ENCODE data around the gene PRDM16. TPM values are rescaled to one million over a fixed set of nuclear protein-coding genes. Genes with fewer than 3 reads are reported as not detected.

The PRDM16 gene
- total RNA-seq, 1 donor from 2014 or later: 12.9 TPM

DNA sequence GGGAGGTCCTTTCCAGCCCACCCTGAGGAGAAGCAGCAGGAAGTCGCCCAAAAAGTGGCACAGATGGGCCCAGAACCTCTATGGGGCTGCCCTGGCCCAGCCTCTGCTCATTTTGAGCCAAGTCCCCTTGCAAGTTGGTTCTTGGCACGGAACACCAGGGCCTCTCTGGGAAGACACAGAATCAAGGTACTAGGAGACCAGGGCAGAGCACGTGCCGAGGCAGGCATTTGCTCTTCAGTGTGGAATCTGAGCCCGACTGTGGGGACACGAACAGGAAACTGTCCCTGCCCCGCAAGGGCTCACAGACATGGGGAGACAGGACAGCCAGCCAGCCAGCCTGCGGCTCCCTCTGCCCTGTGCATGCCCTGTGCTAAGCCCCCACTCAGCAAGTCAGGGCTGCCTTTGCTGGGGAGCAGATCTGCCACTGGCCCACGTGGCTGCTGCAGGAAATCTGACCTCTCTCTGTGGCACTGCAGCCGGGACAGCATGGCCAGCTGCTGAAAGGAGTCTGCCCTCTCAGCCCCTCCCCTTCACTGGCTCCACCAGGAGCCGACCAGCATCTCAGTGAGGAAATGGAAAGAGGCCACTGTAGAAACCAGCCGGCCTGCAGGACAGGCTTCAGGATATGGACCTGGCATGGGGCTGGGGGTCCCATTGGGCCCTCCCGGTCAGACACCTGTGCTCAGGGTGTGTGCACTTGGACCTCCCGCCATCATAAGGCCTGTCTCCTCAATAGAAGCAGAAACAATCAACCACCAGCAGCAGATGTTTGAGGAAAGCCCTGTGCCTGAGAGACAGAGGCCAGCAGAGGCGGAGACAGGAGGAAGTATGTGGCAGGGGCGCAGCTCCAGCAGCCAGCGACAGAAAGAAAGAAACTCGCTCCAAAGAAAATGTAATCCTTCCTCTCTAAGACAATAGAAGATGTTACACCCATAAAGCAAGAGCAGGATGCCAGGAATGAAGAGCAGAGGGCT, 389.2 kb downstream of the PRDM16 start:
- intact Hi-C loops (cut with DNase I): no loop called here
- no peak for DNase-seq (ENCODE audit: low spot score)

GRCh38 chr1:3459051-3459908, 390.3 kb downstream of the PRDM16 start:
- no peak for DNase-seq (ENCODE audit: low spot score)
- intact Hi-C loops (cut with DNase I): no loop called here

GRCh38 chr1:3459940-3460671, 391.1 kb downstream of the PRDM16 start:
- DNase-seq (ENCODE audit: low spot score): no peak
- intact Hi-C loops (cut with DNase I): no loop called here

GRCh38 chr1:3460672-3461131, 391.7 kb downstream of the PRDM16 start:
- DNase-seq (ENCODE audit: low spot score): no peak
- intact Hi-C loops (cut with DNase I): no loop called here

DNA sequence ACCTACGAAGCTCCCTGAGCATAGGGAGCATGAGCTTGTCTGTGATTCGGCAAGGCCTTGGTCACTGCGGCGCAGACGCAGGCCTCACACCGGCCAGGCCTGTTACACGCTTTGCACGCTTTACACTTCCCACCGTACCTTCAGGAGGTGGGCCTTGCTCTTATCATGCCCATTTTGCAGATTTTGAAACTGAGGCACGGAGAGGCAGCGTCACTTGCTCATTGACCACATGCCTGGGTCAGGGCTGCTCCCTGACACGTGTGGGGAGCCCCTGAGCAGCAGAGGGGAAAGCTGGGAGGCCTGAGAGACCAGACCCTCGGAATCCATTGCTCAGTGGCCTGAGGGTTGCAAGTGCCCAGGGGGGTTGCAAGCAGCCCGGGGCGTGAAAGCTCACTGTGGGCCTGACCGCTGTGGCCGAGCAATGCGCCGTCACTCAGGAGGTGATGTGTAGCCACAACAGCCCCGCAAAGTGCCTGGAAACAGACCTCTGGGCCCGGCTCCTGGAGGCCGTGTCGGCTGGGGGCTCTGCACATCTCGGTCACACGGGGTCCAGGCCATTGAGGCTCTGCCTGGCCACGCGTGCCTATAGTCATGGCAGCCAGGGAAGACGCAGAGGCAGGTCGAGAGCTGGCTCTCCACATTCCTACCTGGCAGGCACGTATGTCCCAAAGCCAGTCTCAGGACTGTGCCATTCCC, 392.4 kb downstream of the PRDM16 start:
- intact Hi-C loops (cut with DNase I): no loop called here
- DNase-seq (ENCODE audit: low spot score): no peak

DNA sequence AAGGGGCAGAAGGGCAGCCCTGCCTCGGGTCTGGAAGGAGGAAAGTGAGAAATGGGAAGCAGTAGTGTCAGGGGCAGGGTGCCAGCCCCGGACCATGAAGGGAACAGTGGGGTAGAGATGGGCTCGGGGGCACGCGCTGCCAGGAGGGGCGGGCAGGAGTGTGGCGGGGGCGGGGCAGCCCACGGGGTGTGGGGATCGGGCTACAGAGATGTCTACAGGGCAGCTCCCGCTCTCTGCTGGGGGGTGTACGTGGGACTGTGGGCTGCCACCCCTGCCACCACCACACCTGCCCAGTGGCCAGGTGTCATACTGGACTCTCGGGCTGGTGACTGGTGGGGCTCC, 392.9 kb downstream of the PRDM16 start:
- no peak for DNase-seq (ENCODE audit: low spot score)
- intact Hi-C loops (cut with DNase I): no loop called here

GRCh38 chr1:3462356-3463012, 393.5 kb downstream of the PRDM16 start:
- DNase-seq (ENCODE audit: low spot score): no peak
- intact Hi-C loops (cut with DNase I): no loop called here

GRCh38 chr1:3463013-3463385, 394.0 kb downstream of the PRDM16 start:
- intact Hi-C loops (cut with DNase I): no loop called here
- DNase-seq (ENCODE audit: low spot score): no peak

DNA sequence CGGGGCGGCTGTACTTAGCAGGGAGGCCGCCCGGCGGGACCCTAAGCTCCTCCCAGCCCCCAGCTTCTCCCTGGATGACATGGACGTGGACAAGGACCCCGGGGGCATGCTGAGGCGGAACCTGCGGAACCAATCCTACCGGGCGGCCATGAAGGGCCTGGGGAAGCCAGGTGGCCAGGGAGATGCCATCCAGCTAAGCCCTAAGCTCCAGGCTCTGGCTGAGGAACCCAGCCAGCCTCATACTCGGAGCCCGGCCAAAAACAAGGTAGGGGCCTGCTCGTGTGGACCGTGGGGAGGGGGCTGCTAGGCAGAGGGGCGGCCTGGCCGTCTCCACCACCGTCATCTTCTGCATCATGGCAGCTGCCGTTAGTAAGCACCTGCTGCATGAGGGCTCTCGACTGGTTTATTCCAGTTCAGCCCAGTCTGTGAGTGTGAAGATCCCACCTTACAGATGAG, 394.4 kb downstream of the PRDM16 start:
- intact Hi-C loops (cut with DNase I): no loop called here
- DNase-seq (ENCODE audit: low spot score): no peak

- no peak for DNase-seq (ENCODE audit: low spot score)
- intact Hi-C loops (cut with DNase I): no loop called here
These were observed 395.1 kb downstream of the PRDM16 start for GRCh38 chr1:3463891-3464648.

GRCh38 chr1:3464649-3465025, 395.6 kb downstream of the PRDM16 start:
- DNase-seq (ENCODE audit: low spot score): no peak

GRCh38 chr1:3465091-3465934, 396.3 kb downstream of the PRDM16 start:
- DNase-seq (ENCODE audit: low spot score): no peak
- intact Hi-C loops (cut with DNase I): no loop called here

More at GRCh38 chr1:3464649-3465025, 395.6 kb downstream of the PRDM16 start:
- intact Hi-C loops (cut with DNase I): no loop called here

DNA sequence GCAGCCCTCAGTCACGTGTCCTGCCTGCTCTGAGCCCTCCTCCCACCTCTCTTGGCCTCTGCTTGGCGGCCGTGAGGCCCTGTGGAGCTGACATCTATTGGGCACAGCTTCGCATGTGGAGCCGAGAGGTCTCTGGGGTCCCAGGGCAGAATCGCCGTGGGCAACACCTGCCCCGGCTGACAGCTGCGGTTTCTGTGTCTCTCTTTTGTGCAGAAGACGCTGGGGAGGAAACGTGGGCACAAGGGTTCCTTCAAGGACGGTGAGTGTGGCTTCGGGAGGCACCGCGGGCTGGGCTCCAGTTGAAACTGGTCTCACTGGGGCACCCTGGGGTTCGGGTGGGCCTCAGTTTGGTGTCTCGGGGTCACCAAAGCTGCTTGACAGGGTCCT, 396.9 kb downstream of the PRDM16 start:
- DNase-seq (ENCODE audit: low spot score): no peak
- intact Hi-C loops (cut with DNase I): no loop called here

GRCh38 chr1:3466366-3467075, 397.5 kb downstream of the PRDM16 start:
- no peak for DNase-seq (ENCODE audit: low spot score)
- intact Hi-C loops (cut with DNase I): no loop called here

DNA sequence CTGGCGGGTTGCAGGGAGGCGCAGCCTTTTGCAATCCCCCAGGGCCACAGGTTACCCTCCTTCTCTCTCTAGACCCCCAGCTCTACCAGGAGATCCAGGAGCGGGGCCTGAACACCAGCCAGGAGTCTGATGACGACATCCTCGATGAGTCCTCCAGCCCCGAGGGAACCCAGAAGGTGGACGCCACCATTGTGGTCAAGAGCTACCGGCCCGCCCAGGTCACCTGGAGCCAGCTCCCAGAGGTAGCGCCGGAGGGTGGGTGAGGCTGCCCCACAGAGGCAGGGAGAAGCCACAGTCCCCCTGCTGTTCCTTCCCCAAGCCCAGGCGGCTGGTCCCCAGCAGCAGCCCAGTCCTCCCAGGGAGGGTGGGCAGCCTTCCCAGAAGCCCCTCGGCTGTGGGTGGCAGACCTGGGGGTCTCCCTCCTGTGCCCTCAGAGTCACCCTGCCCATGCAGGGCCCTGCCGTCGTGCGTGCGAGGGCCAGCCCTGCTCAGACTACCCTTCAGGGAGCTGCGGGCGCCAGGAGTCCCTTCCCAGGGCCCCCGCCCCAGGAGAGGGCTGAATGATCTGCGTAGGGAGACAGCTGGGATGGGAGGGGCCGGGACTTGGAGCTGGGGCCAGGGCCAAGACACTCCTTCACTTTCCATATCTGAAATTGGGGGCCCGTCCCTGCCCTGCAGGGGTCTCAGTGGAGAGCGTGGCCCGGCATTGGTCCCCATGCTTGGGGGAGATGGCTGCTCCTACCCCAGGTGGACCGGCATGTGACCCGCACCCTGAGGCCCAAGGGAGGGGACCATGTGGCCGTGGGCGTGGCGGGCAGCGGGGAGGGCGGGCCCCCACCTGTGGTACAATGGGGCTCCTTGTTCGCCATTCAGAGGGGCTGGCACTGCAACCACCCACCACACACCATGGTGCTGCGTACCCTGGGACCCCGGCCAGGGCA, 398.4 kb downstream of the PRDM16 start:
- no peak for DNase-seq (ENCODE audit: low spot score)
- intact Hi-C loops (cut with DNase I): no loop called here

Measured in cardiac septum (tissue), 1 donor.